Stimulated activated CD8-positive, alpha-beta memory T cell treated with anti-CD3 and anti-CD28 coated beads, Interleukin-12 subunit alpha, Interleukin-12 subunit beta, amount 100 ng/mL, for 1 hour (primary cell): ENCODE measurements around the gene NLRC5.
"Not testable (repeated sequence)": the region's sequence is repeated elsewhere in the genome, so short reads cannot be mapped to it uniquely, and the experiment has no call there.

ENCODE experiments used
- DNase-seq: peaks from one replicate; pipeline ENCODE4 v3.0.0-alpha.2; 2020; ENCODE audit warnings: low read depth

NLRC5 gene

DNA sequence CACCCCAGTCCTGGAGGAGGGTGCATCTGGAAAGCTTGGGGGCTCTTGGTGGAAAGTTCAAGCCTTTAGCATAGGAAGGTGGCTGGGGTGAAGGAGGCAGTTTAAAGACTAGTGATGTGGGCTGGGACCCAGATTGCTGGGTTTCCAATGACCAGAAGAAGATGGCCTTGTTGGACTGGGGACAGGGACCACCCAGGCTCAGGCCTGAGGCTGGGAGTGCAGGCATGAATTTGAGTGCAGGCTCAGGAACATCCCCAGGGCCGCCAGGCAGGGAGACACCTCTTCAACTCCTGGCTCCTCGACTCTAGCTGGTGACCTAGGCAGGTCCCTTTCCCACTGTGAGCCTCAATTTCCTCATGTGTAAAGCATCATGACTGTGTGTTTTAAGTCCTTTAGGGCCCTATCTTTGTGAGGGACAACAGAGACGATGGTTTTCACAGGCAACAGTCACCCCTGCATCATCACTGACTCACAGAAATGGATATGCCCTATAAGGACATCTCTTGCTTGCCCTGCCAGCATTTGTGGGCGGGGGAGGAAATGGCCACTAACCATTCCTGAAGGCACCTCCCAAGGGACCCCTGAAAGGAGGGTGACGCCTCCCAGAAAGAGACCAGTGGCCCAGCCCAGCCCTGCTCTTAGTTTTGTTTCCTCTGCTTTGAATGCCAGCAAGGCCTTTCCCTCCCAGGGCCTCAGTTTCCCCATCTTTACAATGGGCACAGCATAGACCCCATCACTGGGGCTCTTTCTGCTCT lies 11.1 kb downstream of the NLRC5 start:
- no peak for DNase-seq

GRCh38 chr16:57001026-57001679 lies 11.8 kb downstream of the NLRC5 start:
- DNase-seq = no peak

DNA sequence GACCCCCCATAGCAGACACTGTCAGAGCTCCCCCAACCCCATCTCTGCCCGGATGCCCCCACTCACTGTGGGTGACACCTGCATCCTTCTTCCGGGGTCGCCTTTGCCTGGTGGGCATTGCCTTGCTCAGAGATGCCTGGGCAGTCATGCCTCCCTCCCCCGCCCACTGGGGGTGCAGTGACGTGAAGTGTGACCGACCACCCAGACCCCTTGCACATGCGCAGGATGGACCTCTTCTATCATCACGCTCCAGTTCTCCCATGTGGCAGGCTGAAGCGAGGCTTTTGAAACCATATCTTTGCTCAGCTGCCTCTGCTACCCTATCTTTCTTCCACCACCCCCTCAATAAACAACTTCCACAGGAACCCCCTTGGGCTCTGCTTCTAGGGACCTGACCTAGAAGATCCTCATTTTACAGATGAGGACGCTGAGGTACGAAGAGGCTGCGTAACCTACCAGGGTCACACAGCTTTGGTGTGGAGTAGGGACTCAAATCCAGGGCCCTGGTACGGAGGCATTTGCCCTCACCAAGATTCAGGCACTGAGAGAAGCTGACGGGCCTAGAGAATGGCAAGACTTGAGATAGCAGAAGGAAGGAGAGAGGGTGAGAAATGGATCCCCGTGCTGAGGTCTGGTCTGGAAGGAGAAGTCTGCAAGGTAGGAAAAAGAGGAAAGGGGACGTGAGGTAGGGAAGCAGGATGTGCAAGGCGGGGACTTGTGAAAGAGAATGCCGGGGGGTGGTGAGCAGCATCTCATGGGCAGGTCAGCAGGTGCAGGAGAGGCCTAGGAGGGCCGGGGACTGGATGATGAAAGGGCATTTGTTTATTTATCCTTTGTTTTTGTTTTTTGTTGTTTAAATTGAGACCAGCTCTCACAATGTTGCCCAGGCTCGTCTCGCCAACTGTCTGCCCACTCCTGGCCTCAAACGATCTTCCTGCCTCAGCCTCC lies 14.4 kb downstream of the NLRC5 start:
- DNase-seq = no peak

DNA sequence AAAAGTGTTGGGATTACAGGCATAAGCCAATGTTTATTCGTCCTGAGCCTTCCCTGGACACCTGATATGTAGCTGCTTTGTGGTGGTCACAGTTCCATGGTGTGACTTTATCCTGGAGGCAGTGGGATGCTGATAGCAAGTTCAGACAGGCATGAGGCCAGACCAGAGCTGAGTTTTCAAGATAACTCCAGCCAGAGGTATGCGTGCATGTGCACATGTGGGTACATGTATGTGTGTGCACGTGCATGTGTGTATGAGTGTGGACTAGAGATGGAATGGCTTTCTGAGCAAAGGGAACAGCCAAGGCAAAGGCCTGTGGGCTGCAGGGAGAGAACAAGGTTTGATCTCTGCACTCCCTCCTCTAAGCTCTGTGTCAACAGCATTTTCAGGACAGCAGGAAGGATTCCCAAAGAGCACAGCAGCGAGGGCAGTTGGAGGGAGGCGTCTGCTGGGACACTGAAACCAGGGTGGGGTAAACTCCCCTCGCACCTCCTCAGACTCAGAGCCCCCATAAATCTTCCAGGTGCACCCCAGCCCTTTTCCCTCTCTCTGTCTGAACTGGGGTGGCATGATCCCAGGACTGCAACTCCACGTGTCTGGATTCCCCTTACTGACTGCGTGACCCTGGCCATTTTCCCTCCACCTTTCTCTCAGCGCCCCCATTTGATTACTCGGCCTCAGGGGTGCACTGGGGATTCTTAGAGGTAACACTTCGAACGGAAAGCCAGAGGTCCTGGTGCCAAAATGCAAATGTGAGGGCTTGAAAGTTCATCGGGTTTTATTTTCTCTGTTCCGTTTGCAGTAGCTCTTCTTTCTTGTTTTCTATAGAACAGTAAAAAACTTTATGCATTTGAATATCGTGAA lies 15.3 kb downstream of the NLRC5 start:
- no peak for DNase-seq

GRCh38 chr16:57005597-57005996 lies 16.2 kb downstream of the NLRC5 start:
- DNase-seq = not testable (repeated sequence)

DNA sequence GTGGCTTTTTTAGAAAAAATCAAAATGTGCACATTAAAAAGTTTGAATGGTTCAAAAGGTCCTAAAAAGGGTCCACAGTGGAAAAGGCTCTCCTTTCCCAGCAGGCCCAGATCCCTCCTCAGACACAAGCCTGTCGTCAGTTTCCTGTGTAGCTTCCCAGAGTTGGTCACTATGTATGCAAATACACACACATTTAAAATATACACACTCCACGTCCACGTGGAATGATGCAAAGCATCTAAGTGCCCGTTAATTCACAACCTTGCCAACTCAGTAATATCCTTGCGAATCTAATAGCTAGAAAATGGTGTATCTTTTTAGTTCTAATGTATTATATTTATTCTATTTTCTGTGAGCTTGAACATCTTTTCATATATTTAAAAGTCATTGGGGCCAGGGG lies 17.7 kb downstream of the NLRC5 start:
- no peak for DNase-seq

DNA sequence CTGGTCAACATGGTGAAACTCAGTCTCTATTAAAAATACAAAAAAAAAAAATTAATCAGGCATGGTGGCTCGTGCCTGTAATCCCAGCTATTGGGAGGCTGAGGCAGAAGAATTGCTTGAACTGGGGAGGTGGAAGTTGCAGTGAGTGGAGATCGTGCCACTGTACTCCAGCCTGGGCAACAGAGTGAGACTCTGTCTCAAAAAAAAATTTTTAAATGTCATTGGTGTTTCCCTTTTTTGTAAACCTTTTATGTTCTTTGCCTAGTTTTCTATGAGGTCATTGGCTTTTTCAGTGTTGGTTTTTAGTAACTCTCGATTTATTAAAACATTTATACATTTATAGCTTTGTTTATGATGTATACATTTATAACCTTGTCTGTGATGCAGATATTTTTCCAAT lies 18.2 kb downstream of the NLRC5 start:
- DNase-seq = no peak

DNA sequence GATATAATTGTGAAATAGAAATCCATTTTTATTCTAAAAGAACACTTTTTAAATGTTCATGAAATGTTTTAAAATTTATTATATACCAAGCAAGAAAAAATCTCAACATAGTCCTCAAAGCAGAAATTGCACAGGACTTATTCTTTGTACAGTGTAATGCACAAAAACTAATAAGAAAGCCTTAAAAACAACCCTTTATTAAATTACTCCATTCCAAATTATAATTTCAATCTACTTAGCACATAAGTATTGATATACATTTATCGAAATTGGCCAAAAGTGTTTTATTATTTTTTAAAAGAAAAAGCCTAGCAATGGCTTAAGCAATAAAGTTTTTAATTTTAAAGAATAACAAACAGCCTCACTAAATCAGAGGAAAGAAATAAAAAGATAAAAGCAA lies 19.1 kb downstream of the NLRC5 start:
- no peak for DNase-seq

DNA sequence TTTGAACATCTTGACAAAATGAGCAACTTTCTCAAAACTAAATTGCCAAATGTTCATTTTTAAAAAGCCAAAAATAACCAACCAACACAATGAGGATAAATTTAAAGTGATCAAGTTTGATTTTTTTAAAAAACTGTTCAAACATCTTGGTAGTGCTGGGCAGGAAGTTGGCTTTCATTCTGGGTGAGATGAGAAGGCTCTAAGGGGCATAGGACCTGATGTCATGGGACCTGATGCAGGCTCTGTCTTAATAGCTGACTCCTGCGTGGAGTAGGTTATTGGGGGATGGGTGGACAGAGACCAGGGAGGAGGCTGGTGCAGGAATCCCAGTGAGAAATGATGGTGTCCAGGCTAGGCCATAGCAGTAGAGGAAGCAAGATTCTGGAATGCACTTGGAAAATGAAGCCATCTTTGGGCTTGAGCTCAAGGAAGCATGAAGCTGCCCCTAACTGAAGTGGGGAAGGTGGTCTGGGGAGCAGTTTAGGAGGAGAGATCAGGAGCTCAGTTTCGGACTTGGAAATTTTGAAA lies 20.4 kb downstream of the NLRC5 start:
- no peak for DNase-seq

DNA sequence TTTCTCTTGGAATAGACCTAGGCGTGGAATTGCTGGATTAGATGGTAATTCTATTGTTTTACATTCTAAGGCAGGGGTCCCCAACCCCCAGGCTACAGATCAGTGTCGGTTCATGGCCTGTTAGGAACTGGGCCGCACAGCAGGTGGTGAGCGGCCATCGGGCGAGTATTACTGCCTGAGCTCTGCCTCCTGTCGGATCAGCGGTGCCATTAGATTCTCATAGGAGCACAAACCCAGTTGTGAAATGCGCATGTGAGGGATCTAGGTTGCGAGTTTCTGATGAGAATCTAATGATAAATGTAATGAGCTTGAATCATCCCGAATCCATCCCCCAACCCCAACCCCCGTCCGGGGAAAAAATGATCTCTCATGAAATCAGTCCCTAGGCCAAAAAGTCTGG lies 23.0 kb downstream of the NLRC5 start:
- no peak for DNase-seq

DNA sequence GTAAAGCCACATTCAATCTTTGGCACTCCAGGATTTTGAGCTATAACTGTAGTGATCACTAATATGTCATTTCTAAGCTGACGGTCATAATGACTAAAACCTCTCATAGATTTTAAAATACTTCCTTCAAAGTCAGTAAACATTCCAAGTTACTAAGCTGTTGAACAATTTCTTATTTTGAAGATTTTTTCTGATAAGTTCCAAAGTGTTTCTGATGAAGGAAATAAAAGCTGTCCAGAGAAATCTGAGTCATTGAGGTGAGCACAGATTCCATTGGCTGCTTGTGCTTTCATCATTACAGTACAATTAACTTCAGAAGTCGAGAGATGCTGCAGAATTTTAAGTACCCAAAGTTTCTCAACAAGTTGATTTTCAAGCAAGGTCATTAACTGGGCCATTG lies 23.9 kb downstream of the NLRC5 start:
- no peak for DNase-seq

DNA sequence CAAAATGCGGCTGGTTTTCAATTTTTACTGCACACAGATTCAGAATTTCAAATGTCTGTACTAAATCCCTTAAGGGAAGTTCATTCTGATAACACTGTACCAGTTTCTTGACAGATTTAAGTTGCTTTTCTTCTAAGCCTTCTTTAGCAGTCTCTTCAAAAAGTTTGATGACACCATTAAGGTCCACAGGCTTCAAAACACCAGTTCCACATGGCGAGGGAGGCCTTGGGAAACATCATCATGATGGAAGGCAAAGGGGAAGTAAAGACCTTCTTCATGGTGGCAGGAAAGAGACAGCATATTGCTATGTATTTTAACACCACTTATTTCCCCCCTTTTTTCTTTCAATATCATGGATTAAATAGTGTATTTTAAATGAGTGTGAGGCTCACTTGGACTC lies 24.5 kb downstream of the NLRC5 start:
- no peak for DNase-seq

DNA sequence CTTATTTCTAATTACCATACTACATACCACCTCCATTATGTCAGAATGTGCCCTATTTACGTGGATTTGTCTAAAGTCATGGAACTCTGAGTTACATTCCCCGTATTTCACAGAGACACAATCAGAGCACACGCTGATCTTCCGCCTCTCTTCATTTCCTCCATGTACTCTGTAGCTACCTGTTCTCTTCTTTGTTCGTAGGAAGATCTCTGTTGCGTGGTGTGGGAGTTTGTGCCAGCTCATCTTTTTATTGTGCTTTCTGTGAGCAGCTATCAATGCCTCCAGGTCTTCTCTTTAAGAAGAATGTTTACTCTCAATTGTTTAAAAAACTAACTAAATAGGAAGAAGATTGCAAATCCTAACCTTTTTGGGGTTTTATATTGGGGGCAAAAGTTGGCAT lies 26.9 kb downstream of the NLRC5 start:
- no peak for DNase-seq

GRCh38 chr16:57016831-57017230 lies 27.5 kb downstream of the NLRC5 start:
- no peak for DNase-seq

DNA sequence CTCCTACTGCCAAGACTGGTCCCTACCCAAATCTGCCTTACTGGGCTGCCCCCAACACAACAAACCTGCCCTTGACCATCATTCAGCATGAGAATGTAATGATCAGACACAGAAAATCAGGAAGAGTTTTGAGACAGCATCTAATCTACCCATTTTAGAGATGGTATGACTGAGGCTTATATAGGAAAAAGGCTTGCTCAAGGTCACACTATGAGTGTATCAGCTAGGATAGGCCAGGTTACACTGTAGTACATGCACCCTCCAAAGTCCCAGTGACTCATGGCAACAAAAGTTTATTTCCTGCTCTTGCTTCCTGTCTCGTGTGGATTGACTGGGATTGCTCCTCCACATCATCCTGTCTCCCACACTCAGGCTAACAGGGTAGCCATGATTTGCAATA lies 27.9 kb downstream of the NLRC5 start:
- DNase-seq = no peak

DNA sequence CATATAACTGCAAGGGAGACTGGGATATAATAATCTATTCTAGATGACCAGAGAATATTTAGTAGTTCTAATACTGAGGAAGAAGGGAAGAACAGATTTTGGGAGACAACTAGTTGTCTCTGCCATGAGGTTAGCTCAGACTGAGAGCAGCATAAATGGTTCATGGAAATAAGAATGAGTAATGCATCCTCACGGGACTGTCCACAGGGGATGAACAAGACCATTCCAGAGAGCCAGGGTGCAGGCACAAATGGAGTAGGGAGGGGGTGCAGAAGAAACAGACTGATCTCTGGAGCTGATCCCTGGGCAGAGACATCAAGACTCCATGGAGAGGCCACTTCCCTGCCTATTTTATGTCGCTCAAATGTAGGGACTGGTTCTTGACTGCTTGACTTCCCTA lies 30.4 kb downstream of the NLRC5 start:
- no peak for DNase-seq

- DNase-seq = no peak
Measured at GRCh38 chr16:57020651-57021050, 31.3 kb downstream of the NLRC5 start.

- DNase-seq = no peak
Measured at GRCh38 chr16:57021757-57022156, 32.4 kb downstream of the NLRC5 start.

- DNase-seq = no peak
Measured at GRCh38 chr16:57022445-57022844, 33.1 kb downstream of the NLRC5 start.

GRCh38 chr16:57023541-57024249 lies 34.3 kb downstream of the NLRC5 start:
- DNase-seq = peak; percentile 55
